Lung (tissue), 12 donors: ENCODE results near the gene DGKH. TPM values are rescaled to one million over a fixed set of nuclear protein-coding genes. Genes with fewer than 3 reads are reported as not detected.
A peak's percentile ranks its signal among the peaks of the same experiment; 100 is the strongest.
"Not testable (repeated sequence)": the region's sequence is repeated elsewhere in the genome, so short reads cannot be mapped to it uniquely, and the experiment has no call there.

ENCODE experiments used
- ATAC-seq: fragments of 200-7000 bp; cut with Tn5 transposase; one replicate; pipeline ENCODE4 v1.9.1; 2020; ENCODE audit warnings: moderate number of reproducible peaks; ENCODE audit not compliant: insufficient read depth, low FRiP score
- DNase-seq, 3 donors: peaks; one replicate each; pipeline ENCODE4 v3.0.0-alpha.2; 2013 to 2017
- H3K27ac ChIP-seq, 2 donors: one replicate each; pipeline ENCODE4 v1.5.1; 2013; ENCODE audit warnings: mild to moderate bottlenecking in 2 of 2, moderate library complexity in 2 of 2, control low read depth in 1 of 2, inconsistent platforms in 1 of 2, low read depth in 1 of 2, low read length in 1 of 2
- H3K27me3 ChIP-seq, 3 donors: one replicate each; pipeline ENCODE4 v1.5.1; 2013; ENCODE audit warnings: low read length in 2 of 3; ENCODE audit not compliant: control insufficient read depth in 3 of 3, insufficient read depth in 3 of 3
- H3K36me3 ChIP-seq, 4 donors: one replicate each; pipeline ENCODE4 v1.5.1; 2013; ENCODE audit warnings: low read length in 4 of 4, mild to moderate bottlenecking in 1 of 4, moderate library complexity in 1 of 4; ENCODE audit not compliant: control insufficient read depth in 4 of 4, insufficient read depth in 4 of 4
- H3K4me1 ChIP-seq, 5 donors: one replicate each; pipeline ENCODE4 v1.5.1; 2013; ENCODE audit warnings: low read length in 5 of 5, mild to moderate bottlenecking in 2 of 5, moderate library complexity in 1 of 5; ENCODE audit not compliant: control insufficient read depth in 5 of 5, insufficient read depth in 5 of 5
- H3K4me3 ChIP-seq: one replicate; pipeline ENCODE4 v1.5.1; 2013; ENCODE audit warnings: mild to moderate bottlenecking, control low read depth, moderate library complexity
- H3K9ac ChIP-seq, 2 donors: one replicate each; pipeline ENCODE4 v1.5.1; 2013; ENCODE audit warnings: low read length in 2 of 2, control low read depth in 1 of 2; ENCODE audit not compliant: insufficient read depth in 1 of 2
- H3K9me3 ChIP-seq, 4 donors: one replicate each; pipeline ENCODE4 v1.5.1; 2013; ENCODE audit warnings: low read length in 3 of 4, mild to moderate bottlenecking in 1 of 4, moderate library complexity in 1 of 4; ENCODE audit not compliant: control insufficient read depth in 4 of 4, insufficient read depth in 3 of 4
- CTCF ChIP-seq: IDR thresholded peaks from 2 replicates; pipeline ENCODE4 v1.5.1; 2012; ENCODE audit warnings: mild to moderate bottlenecking; ENCODE audit errors: control extremely low read depth, extremely low read depth
- WGBS, 2 donors: extraction: QIAGEN DNeasy Blood & Tissue Kit; methylation state at CpG; one replicate each; pipeline ENCODE4 v1.1.7; 2013; 5-methylcytosine and 5-hydroxymethylcytosine counted together
- polyA plus RNA-seq, 2 donors: library from polyadenylated mRNA; stranded (reverse); fragments of 200-250 nt; gene quantifications; one replicate each; pipeline ENCODE4 v1.2.1, GENCODE V29; 2013
- total RNA-seq, 2 donors: library from RNA; depleted of rRNA in 1 of 2; stranded (reverse); fragments of >200 nt in 1 of 2; gene quantifications; one replicate each; pipeline ENCODE4 v1.2.1, GENCODE V29; 2014 to 2021
- donor health status: control.
- donor health status: control.
- donor health status: Bipolar disorder and iron deficiency.
- donor health status: healthy.
- donor health status: DM: yes; HTN: yes; CAD: no.

Gene DGKH
- total and polyA plus RNA-seq, 4 donors = 2.2 to 33.1 (median 11.4) TPM

- Histone ChIP-seq H3K9ac (no peak overlapping the region), H3K27me3 (no peaks in the 10 kb centered on the region), H3K4me3 (no peak overlapping the region), H3K36me3 (peaks cover 0 to 4% (median 2%) of the 10 kb centered on the region in 4 donors), H3K4me1 (peaks cover 0 to 1% (median 0%) of the 10 kb centered on the region in 5 donors), H3K27ac (no peak overlapping the region), H3K9me3 (no peaks in the 10 kb centered on the region)
- 82 to 92% methylated on average over 4 of the region's 4 CpGs for WGBS, 2 donors
- ATAC-seq (no peak), DNase-seq (no peak)
- no peak for TF ChIP-seq CTCF
These were observed 104.0 kb downstream of the DGKH start for GRCh38 chr13:42152495-42152894.

DNA sequence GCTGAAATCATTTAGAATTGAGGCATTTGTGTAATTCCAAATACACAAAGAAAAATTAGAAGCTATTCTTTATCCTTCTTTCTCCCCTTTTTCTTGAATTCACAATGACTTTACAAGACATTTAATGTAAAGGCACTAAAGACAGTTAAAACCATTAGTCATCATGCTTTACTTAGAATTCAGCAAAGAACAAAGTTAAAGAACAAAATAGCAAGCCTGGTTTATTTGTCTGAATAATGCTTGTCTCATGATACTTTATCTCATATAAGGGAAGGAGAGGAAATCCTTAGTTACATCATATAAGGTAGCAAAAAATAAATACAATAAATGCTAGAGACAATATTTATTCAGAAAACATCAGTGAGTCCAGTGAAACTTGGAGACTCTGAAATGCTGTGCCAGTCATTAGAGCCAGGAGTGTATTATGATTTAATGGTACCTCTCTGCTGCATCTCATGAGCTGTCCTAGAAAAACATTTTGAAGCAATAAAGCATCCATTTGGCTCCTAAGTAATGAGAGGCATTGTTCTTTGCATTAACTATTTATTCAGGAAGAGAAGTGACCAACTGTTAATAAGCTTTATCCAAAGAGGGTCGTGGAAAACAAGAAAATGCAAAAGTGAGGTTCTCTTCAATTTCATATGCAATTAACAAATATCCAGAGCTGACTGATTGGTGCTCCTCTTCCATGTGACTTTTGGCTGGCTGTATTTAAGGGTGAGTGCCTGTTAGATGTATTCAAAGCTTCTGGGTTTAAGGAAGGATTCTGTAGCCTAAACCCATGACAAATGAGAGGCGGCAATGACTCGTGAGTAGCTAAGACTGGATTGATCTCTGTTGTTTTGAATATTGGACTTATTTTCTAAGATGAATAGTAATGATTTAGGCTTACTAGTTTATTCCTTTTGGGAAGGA, 105.0 kb downstream of the DGKH start:
- Histone ChIP-seq H3K9ac (no peak overlapping the region), H3K4me3 (no peak overlapping the region), H3K27ac (no peak overlapping the region), H3K4me1 (peaks cover 0 to 1% (median 0%) of the 10 kb centered on the region in 5 donors), H3K36me3 (peaks cover 0 to 4% (median 2%) of the 10 kb centered on the region in 4 donors), H3K27me3 (no peaks in the 10 kb centered on the region), H3K9me3 (no peaks in the 10 kb centered on the region)
- ATAC-seq (no peak), DNase-seq (no peak)
- WGBS, 2 donors = 87 to 90% methylated on average over 3 of the region's 3 CpGs
- no peak for TF ChIP-seq CTCF

DNA sequence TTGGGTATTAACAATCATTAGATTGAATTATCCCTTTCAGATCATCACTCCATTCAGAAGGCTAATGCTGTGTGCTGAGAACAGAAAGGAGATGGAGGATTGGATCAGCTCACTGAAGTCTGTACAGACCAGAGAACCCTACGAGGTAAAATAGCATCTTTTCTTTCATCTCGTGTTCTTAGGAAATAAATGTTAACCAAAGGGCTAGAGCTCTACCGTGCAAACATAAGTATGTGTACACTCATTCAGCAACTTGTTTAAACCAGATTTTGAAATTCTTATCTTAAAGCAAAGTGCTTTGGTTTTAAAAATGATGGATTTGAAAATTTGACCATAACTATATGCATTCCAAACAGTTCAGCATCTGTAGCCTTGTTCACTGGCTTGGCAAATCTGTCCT, 106.8 kb downstream of the DGKH start:
- no peak overlapping the region for H3K27ac ChIP-seq
- H3K4me1 ChIP-seq = peaks cover 0 to 1% (median 0%) of the 10 kb centered on the region in 5 donors
- H3K36me3 ChIP-seq = peaks cover 0 to 10% (median 5%) of the 10 kb centered on the region in 4 donors
- H3K27me3 ChIP-seq = no peaks in the 10 kb centered on the region
- DNase-seq = peak in 1 of 3 donors; percentile 19
- no peak overlapping the region for H3K9ac ChIP-seq
- 67 to 88% methylated on average over 3 of the region's 3 CpGs for WGBS, 2 donors
- TF ChIP-seq CTCF = no peak
- no peaks in the 10 kb centered on the region for H3K9me3 ChIP-seq
- no peak for ATAC-seq
- H3K4me3 ChIP-seq = no peak overlapping the region

DNA sequence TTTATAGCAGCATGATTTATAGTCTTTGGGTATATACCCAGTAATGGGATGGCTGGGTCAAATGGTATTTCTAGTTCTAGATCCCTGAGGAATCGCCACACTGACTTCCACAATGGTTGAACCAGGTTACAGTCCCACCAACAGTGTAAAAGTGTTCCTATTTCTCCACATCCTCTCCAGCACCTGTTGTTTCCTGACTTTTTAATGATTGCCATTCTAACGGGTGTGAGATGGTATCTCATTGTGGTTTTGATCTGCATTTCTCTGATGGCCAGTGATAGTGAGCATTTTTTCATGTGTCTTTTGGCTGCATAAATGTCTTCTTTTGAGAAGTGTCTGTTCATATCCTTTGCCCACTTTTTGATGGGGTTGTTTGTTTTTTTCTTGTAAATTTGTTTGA, 114.9 kb downstream of the DGKH start:
- not testable (repeated sequence) for H3K9me3 ChIP-seq, H3K4me3 ChIP-seq, H3K27me3 ChIP-seq, DNase-seq, H3K27ac ChIP-seq, H3K4me1 ChIP-seq, ATAC-seq, H3K9ac ChIP-seq
- H3K36me3 ChIP-seq = peaks cover 0 to 14% (median 5%) of the 10 kb centered on the region in 4 donors
- 57 to 74% methylated on average over 1 of the region's 2 CpGs for WGBS, 2 donors

- DNase-seq, H3K9ac ChIP-seq, H3K4me3 ChIP-seq, H3K4me1 ChIP-seq, H3K27ac ChIP-seq, ATAC-seq, H3K9me3 ChIP-seq, H3K27me3 ChIP-seq: not testable (repeated sequence)
- H3K36me3 ChIP-seq = peaks cover 0 to 17% (median 6%) of the 10 kb centered on the region in 4 donors
These were observed 115.5 kb downstream of the DGKH start for GRCh38 chr13:42163910-42164309.
